Sigmoid colon (tissue), 7 donors: ENCODE measurements around the gene TMEM248. TPM values are rescaled to one million over a fixed set of nuclear protein-coding genes. Genes with fewer than 3 reads are reported as not detected.
"Not testable (repeated sequence)": the region's sequence is repeated elsewhere in the genome, so short reads cannot be mapped to it uniquely, and the experiment has no call there.

Experiments used
- DNase-seq: peaks from one replicate; pipeline ENCODE4 v3.0.0-alpha.2; 2019
- H3K27ac ChIP-seq, 4 donors: fragments of 200-600 bp; sonication (generic); one replicate each; pipeline ENCODE4 v1.5.1; 2016 to 2019; ENCODE audit warnings: mild to moderate bottlenecking in 1 of 4
- H3K27me3 ChIP-seq, 3 donors: fragments of 200-600 bp; sonication (generic); one replicate each; pipeline ENCODE4 v1.5.1; 2019; ENCODE audit warnings: mild to moderate bottlenecking in 1 of 3
- H3K36me3 ChIP-seq, 4 donors: fragments of 200-600 bp; sonication (generic); one replicate each; pipeline ENCODE4 v1.5.1; 2016 to 2019
- H3K4me1 ChIP-seq, 4 donors: fragments of 200-600 bp; sonication (generic); one replicate each; pipeline ENCODE4 v1.5.1; 2017 to 2019
- H3K4me3 ChIP-seq, 4 donors: fragments of 200-600 bp; sonication (generic); one replicate each; pipeline ENCODE4 v1.5.1; 2017 to 2019; ENCODE audit warnings: mild to moderate bottlenecking in 2 of 4, moderate library complexity in 1 of 4
- H3K9me3 ChIP-seq, 4 donors: fragments of 200-600 bp in 3 of 4; sonication (generic) in 3 of 4; one replicate each; pipeline versions ENCODE4 v1.5.1 to v1.6.1; 2013 to 2019
- EP300 ChIP-seq, 4 donors: sonication (generic); formaldehyde crosslinking; IDR thresholded peaks; one replicate each; pipeline ENCODE4 v1.6.1; 2017; ENCODE audit warnings: antibody characterized with exemption in 4 of 4
- POLR2A ChIP-seq, 2 donors: fragments of 450-650 bp; IDR thresholded peaks; one replicate each; pipeline ENCODE4 v1.6.1; 2016; ENCODE audit warnings: antibody characterized with exemption in 2 of 2, mild to moderate bottlenecking in 2 of 2, moderate library complexity in 2 of 2
- POLR2AphosphoS5 ChIP-seq, 4 donors: sonication (generic); formaldehyde crosslinking; IDR thresholded peaks; one replicate each; pipeline ENCODE4 v1.6.1; 2017; ENCODE audit warnings: antibody characterized with exemption in 4 of 4
- WGBS, 2 donors: extraction: QIAGEN DNeasy Blood & Tissue Kit; methylation state at CpG; one replicate each; pipeline ENCODE4 v1.1.7; 2013; 5-methylcytosine and 5-hydroxymethylcytosine counted together
- intact Hi-C: fragments of 100-400 bp; cut with DNase I; formaldehyde crosslinking; loops from one replicate; pipeline ENCODE4 v1.15.1; 2023
- polyA plus RNA-seq, 3 donors: library from polyadenylated mRNA; stranded (reverse); fragments of 200-250 nt; gene quantifications; one replicate each; pipeline ENCODE4 v1.2.3, GENCODE V29; 2013
- total RNA-seq, 4 donors: library from RNA; depleted of rRNA; stranded (reverse); fragments of >200 nt; gene quantifications; one replicate each; pipeline ENCODE4 v1.1.0, GENCODE V29; 2016
- TF ChIP-seq, protein P1 (sequence below), 4 experiments: fragments of 450-650 bp in 3 of 4; fragments of 200-600 bp in 1 of 4; IDR thresholded peaks; one replicate each; pipeline ENCODE4 v1.5.1; 2016 to 2019; ENCODE audit warnings: antibody characterized with exemption in 4 of 4, mild to moderate bottlenecking in 3 of 4, moderate library complexity in 2 of 4
- donor health status: healthy with polysubstance abuse.
- donor health status: Bipolar disorder and iron deficiency.
- donor health status: healthy.

The TMEM248 gene
- total and polyA plus RNA-seq, 7 donors = 19.7 to 93.8 (median 66.2) TPM

DNA sequence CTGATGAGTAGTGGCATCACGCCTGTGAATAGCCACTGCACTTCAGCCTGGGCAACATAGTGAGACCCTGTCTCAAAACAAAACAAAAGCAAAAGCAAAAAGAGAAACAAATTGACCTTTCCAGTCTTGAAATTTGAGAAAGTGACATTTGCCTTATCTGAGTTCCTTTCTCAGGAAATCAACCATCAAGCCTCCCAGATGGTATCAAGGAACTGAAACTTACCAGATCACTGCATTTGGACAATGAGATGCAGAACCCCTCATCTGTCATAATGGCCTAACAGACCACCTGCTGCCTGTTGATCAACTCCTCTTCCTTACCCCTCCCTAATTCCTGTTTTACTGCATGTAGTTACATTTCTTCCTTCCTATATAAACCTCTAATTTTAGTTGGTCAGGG lies 59.3 kb downstream of the TMEM248 start:
- H3K4me1 ChIP-seq, DNase-seq, H3K4me3 ChIP-seq, H3K9me3 ChIP-seq, H3K36me3 ChIP-seq, H3K27me3 ChIP-seq, intact Hi-C loops, H3K27ac ChIP-seq: not testable (repeated sequence)
- 94 to 95% methylated on average over 1 of the region's 1 CpG for WGBS, 2 donors

DNA sequence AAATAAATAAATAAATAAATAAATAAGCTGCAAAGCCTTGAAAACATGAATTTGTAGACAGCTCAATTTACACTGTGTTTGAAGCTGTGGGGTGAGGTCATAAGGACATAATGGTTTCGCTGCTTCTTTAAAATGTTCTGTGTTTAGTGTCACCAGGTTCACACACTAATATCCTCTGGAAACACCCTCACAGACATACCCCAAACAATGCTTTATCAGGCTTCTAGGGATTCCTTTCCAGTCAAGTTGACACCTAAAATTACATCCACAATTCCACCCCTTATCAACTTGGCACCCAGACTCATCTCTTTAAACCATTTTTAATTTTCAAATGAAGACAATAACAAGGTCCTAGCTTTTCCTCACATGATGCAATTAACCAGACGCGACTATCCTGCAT lies 68.5 kb downstream of the TMEM248 start:
- DNase-seq, H3K9me3 ChIP-seq, H3K4me3 ChIP-seq, H3K27ac ChIP-seq, intact Hi-C loops, H3K27me3 ChIP-seq: not testable (repeated sequence)
- peaks cover 36 to 76% (median 47%) of the 10 kb centered on the region in 4 donors for H3K36me3 ChIP-seq
- 94 to 100% methylated on average over 1 of the region's 3 CpGs for WGBS, 2 donors
- H3K4me1 ChIP-seq = peaks cover 0 to 28% (median 26%) of the 10 kb centered on the region in 4 donors

DNA sequence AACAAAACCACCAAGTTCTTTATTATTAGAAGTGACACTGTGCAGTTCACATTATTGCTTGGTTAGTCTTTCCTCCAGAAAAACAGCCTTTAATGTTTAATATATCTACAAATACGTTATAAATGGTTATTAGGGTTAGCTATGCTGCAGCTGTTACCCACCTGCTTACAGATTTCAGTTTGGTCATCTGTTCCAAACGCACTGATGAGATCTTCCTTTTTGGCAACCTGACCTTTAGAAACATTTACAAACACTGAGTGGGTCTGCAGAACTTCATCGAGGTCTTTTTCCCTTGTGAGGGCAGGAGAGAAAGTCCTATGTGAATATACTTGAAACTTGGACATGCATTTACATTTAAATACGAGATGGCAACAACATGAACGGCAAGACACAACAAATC lies 73.0 kb downstream of the TMEM248 start:
- H3K36me3 ChIP-seq = peaks cover 27 to 47% (median 34%) of the 10 kb centered on the region in 4 donors

DNA sequence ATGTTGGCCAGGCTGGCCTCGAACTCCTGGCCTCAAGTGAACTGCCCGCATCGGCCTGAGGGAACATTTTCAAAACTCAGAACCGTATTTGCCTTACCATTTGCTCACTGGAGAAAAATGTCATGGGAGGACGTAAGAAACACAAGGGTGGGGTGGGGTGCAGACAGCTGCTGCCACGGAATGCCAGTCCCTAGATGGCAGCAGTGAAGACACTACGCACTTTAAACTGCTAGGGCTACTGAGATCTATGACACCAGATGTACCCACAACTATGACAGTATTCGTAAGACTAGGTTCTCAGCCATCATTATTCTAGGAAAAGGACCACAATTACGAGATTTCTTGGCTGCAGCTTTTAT lies 73.6 kb downstream of the TMEM248 start:
- peaks cover 22 to 47% (median 31%) of the 10 kb centered on the region in 4 donors for H3K36me3 ChIP-seq
- H3K27ac ChIP-seq = peak overlapping the region; percentile 98 to 100 (median 100)
- peaks cover 0 to 38% (median 36%) of the 10 kb centered on the region in 4 donors for H3K4me1 ChIP-seq
- WGBS, 2 donors = 1% methylated on average over 9 of the region's 9 CpGs
- peak; percentile 90 for DNase-seq
- TF ChIP-seq POLR2A (IDR thresholded peaks at IDR 0.05) (peak in 1 of 2 donors; percentile 49), POLR2AphosphoS5 (IDR thresholded peaks at IDR 0.05) (peak; percentile 76 to 90 (median 86)), EP300 (IDR thresholded peaks at IDR 0.05) (peak in 2 of 4 donors; percentile 19 to 34)
- H3K27me3 ChIP-seq, H3K9me3 ChIP-seq: not testable (repeated sequence)
- intact Hi-C loops = loop anchor here (5.0 kb wide), 2 partner anchors 72 to 147 kb away; partner anchors contain the start of gene TMEM248
- peak overlapping the region; percentile 72 to 84 (median 80) for H3K4me3 ChIP-seq

More for the DNA sequence above, 73.0 kb downstream of the TMEM248 start:
- Histone ChIP-seq H3K27ac (peak overlapping the region; percentile 98 to 100 (median 100)), H3K4me3 (peak overlapping the region; percentile 72 to 84 (median 80)), H3K4me1 (peaks cover 0 to 38% (median 36%) of the 10 kb centered on the region in 4 donors)
- H3K9me3 ChIP-seq, H3K27me3 ChIP-seq, DNase-seq: not testable (repeated sequence)
- intact Hi-C loops = loop anchor here (5.0 kb wide), 1 partner anchor 72 kb away; the partner anchor contains the start of gene TMEM248
- WGBS, 2 donors = 49 to 52% methylated on average over 5 of the region's 5 CpGs

DNA sequence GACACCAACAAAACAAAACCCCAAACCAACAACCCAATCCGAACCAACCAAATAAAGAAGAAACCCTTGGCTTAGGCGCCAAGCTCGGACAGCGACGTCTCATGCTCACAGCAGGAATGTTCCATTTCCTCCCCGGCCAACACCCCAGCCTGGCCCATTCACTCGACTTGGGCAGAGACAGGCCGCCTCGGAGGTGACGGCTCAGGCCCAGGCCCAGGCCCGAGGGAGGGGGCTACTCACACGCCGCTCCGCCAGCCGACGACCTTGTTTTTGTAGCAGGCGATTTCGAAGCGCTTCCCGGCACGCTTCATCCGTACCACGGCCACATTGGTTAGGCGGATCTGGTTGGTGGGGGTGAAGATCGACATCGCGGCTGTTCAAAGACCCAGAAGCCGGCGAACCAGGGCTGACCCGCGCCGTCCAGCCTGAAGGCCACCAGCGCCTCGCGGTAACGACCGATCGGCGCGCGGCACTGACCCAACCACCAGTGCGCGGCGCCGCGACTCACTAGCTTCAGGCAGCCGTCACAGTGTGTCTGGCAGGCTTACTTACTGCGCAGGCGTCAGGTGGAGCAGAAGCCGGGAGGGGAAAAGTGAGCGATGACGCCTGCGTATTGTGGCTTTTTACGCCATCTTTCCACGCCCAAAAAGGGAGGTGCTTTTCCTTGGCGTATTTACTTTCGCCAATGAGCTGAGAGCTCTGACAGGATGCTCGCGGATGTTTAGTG lies 74.2 kb downstream of the TMEM248 start, which contains the start of gene SBDS:
TSS of gene SBDS (minus strand) at position 537 of the 727 bp plus-strand sequence. CDS start at position 368, 169 bp downstream.
- Histone ChIP-seq H3K36me3 (peaks cover 18 to 44% (median 29%) of the 10 kb centered on the region in 4 donors), H3K4me1 (peaks cover 0 to 38% (median 36%) of the 10 kb centered on the region in 4 donors), H3K27ac (peak within 1 kb of the TSS; percentile 98 to 100 (median 100)), H3K4me3 (peak within 1 kb of the TSS; percentile 72 to 84 (median 80))
- intact Hi-C loops = loop anchor here (5.0 kb wide), 1 partner anchor 148 kb away; no protein-coding TSS in a partner anchor
- H3K27me3 ChIP-seq, H3K9me3 ChIP-seq: not testable (repeated sequence)
- DNase-seq = peak; percentile 98
- TF ChIP-seq POLR2A (IDR thresholded peaks at IDR 0.05) (peak; percentile 97 to 98), EP300 (IDR thresholded peaks at IDR 0.05) (peak in 1 of 4 donors; percentile 48), POLR2AphosphoS5 (IDR thresholded peaks at IDR 0.05) (peak; percentile 98 to 99 (median 98))
- 0% methylated on average over 59 of the region's 59 CpGs for WGBS, 2 donors

DNA sequence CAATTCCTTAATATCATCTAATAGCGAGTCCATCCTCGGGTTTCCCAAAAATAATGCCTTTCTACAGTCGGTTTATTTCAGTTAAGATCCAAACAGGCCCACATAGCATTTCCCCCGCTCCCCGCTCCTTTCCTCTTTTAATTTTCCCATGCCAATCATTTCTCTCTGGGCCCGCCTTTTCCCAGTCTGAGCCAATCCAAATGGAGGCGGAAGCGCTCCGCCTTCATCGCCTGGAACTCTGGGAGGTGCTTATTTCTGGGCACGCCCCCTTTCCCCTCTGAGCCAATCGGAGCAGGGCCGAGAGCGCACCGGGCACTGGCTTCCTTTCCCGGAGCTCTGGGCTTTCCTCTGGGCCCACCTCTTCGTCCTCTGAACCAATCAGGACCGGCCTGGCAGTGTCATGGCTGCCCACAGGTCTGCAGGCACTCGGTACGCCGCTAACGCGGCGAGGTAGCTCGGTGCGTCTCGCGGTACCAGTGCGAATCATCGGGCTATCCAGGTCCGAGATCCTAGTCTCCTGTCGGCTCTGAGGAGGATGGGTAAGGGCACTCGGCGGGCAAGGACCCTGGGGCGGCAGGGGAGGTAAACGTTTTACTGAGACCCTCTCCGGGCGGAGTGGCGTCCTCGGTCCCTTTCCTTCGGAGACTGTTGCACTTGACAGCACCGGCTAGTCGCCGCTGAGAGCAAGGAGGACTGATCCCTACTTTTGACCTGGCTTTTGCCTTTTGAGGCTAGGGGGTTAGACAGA lies 75.6 kb downstream of the TMEM248 start, which contains the start of gene TYW1:
TSS of gene TYW1 (plus strand) at position 390 of the 748 bp plus-strand sequence. CDS start at position 536, 146 bp downstream.
- 0% methylated on average over 44 of the region's 44 CpGs for WGBS, 2 donors
- peak within 1 kb of the TSS; percentile 98 to 100 (median 100) for H3K27ac ChIP-seq
- peak within 1 kb of the TSS; percentile 68 to 84 (median 80) for H3K4me3 ChIP-seq
- H3K4me1 ChIP-seq = peaks cover 0 to 35% (median 33%) of the 10 kb centered on the region in 4 donors
- TF ChIP-seq POLR2AphosphoS5 (IDR thresholded peaks at IDR 0.05) = peak; percentile 79 to 93 (median 88)
- TF ChIP-seq POLR2A (IDR thresholded peaks at IDR 0.05) = peak; percentile 52 to 73
- not testable (repeated sequence) for H3K9me3 ChIP-seq, H3K27me3 ChIP-seq
- H3K36me3 ChIP-seq = peaks cover 6 to 36% (median 20%) of the 10 kb centered on the region in 4 donors
- intact Hi-C loops = loop anchor here (5.0 kb wide), 1 partner anchor 149 kb away; no protein-coding TSS in a partner anchor
- DNase-seq = peak; percentile 99

DNA sequence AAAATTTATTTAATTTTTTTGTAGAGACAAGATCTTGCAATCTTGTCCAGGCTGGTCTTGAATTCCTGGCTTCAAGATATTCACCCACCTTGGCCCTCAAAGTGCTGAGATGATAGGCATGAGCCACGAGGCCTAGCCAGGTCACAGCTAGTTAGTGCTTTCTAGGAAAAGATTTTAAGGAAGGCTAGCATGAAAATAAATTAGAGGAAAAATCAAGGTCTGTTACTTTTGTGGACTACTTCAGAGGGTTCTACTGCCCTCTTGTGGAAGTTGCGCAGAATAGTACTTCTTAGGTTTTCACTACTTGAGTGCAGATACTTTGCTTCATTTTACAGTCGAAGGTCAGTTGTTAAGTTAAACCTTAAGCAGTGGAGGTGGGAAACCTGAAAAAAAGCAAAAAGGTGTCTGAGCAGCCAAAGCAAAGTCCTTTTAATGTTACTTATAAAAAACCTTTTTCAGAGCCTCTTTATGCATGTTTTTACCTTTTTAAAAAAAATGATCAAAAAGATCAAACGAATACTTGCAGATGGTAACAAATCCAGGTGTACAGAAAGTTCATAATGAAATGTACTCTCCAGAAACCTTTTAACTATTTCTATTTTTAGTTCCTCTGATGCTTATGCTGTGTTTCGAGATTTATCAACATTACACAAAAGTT lies 79.7 kb downstream of the TMEM248 start:
- DNase-seq, intact Hi-C loops, H3K27me3 ChIP-seq, H3K9me3 ChIP-seq, H3K4me3 ChIP-seq: not testable (repeated sequence)
- WGBS, 2 donors = 43 to 46% methylated on average over 4 of the region's 5 CpGs
- Histone ChIP-seq H3K36me3 (peaks cover 0 to 16% (median 0%) of the 10 kb centered on the region in 4 donors), H3K4me1 (peaks cover 0 to 11% (median 10%) of the 10 kb centered on the region in 4 donors), H3K27ac (peak overlapping the region in 1 of 4 donors; percentile 17)
- TF ChIP-seq, protein P1, sequence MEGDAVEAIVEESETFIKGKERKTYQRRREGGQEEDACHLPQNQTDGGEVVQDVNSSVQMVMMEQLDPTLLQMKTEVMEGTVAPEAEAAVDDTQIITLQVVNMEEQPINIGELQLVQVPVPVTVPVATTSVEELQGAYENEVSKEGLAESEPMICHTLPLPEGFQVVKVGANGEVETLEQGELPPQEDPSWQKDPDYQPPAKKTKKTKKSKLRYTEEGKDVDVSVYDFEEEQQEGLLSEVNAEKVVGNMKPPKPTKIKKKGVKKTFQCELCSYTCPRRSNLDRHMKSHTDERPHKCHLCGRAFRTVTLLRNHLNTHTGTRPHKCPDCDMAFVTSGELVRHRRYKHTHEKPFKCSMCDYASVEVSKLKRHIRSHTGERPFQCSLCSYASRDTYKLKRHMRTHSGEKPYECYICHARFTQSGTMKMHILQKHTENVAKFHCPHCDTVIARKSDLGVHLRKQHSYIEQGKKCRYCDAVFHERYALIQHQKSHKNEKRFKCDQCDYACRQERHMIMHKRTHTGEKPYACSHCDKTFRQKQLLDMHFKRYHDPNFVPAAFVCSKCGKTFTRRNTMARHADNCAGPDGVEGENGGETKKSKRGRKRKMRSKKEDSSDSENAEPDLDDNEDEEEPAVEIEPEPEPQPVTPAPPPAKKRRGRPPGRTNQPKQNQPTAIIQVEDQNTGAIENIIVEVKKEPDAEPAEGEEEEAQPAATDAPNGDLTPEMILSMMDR (IDR thresholded peaks at IDR 0.05) = peak in 2 of 4 experiments; percentile 11 to 45

DNA sequence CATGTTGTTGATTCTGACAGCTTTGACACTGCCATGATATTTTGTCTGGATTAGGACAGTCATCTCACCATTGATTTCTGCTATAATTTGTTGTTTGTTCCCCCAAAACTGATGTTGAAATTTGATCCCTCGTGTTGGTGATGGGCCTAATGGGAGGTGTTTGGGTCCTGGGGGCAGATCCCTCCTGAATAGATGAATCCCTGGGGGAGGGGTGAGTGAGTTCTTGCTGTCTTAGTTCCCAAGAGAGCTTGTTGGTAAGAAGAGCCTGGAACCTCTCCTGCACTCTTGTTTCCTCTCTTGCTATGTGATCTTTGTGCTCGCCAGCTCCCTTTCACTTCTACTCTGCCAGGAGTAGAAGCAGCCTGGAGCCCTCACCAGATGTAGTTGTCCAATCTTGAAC lies 83.1 kb downstream of the TMEM248 start:
- WGBS, 2 donors = 94% methylated on average over 2 of the region's 2 CpGs
- peaks cover 0 to 44% (median 8%) of the 10 kb centered on the region in 4 donors for H3K36me3 ChIP-seq
- intact Hi-C loops = not testable (repeated sequence)

More for the DNA sequence above, 83.1 kb downstream of the TMEM248 start:
- not testable (repeated sequence) for H3K4me1 ChIP-seq, DNase-seq, H3K27ac ChIP-seq, H3K27me3 ChIP-seq, H3K9me3 ChIP-seq, H3K4me3 ChIP-seq
